ENCODE results near the gene FBXW10B. TPM values are rescaled to one million over a fixed set of nuclear protein-coding genes. Genes with fewer than 3 reads are reported as not detected.
"Not testable (repeated sequence)": the region's sequence is repeated elsewhere in the genome, so short reads cannot be mapped to it uniquely, and the experiment has no call there.

Gene FBXW10B
- total RNA-seq, 1 experiment from 2014 or later, result 4.8 TPM

GRCh38 chr17:15630930-15631453 lies 11.5 kb upstream of the FBXW10B start:
- not testable (repeated sequence) for DNase-seq (ENCODE audit: low spot score)

- not testable (repeated sequence) for DNase-seq (ENCODE audit: low spot score)
Observed at GRCh38 chr17:15629991-15630390, 10.5 kb upstream of the FBXW10B start.

GRCh38 chr17:15623661-15624209 lies 4.2 kb upstream of the FBXW10B start:
- DNase-seq (ENCODE audit: low spot score), result not testable (repeated sequence)

- not testable (repeated sequence) for DNase-seq (ENCODE audit: low spot score)
Observed at GRCh38 chr17:15623255-15623654, 3.8 kb upstream of the FBXW10B start.

GRCh38 chr17:15622124-15622523 lies 2.6 kb upstream of the FBXW10B start:
- not testable (repeated sequence) for DNase-seq (ENCODE audit: low spot score)

- DNase-seq (ENCODE audit: low spot score), result not testable (repeated sequence)
Observed at GRCh38 chr17:15616828-15617227, 2.7 kb downstream of the FBXW10B start.

GRCh38 chr17:15615850-15616249 lies 3.7 kb downstream of the FBXW10B start:
- not testable (repeated sequence) for DNase-seq (ENCODE audit: low spot score)

GRCh38 chr17:15613111-15613510 lies 6.4 kb downstream of the FBXW10B start:
- not testable (repeated sequence) for DNase-seq (ENCODE audit: low spot score)

- not testable (repeated sequence) for DNase-seq (ENCODE audit: low spot score)
Observed at GRCh38 chr17:15592960-15593359, 26.5 kb downstream of the FBXW10B start.

- not testable (repeated sequence) for DNase-seq (ENCODE audit: low spot score)
Observed at GRCh38 chr17:15591986-15592385, 27.5 kb downstream of the FBXW10B start.

- not testable (repeated sequence) for DNase-seq (ENCODE audit: low spot score)
Observed at GRCh38 chr17:15590844-15591243, 28.7 kb downstream of the FBXW10B start.

- DNase-seq (ENCODE audit: low spot score), result not testable (repeated sequence)
Observed at GRCh38 chr17:15589544-15590536, 29.7 kb downstream of the FBXW10B start.

- DNase-seq (ENCODE audit: low spot score), result not testable (repeated sequence)
Observed at GRCh38 chr17:15588017-15588416, 31.5 kb downstream of the FBXW10B start.

- DNase-seq (ENCODE audit: low spot score), result not testable (repeated sequence)
Observed at GRCh38 chr17:15583313-15583712, 36.2 kb downstream of the FBXW10B start.

GRCh38 chr17:15581462-15581861 lies 38.0 kb downstream of the FBXW10B start:
- not testable (repeated sequence) for DNase-seq (ENCODE audit: low spot score)

- not testable (repeated sequence) for DNase-seq (ENCODE audit: low spot score)
Observed at GRCh38 chr17:15576848-15577247, 42.7 kb downstream of the FBXW10B start.

GRCh38 chr17:15574660-15575059 lies 44.8 kb downstream of the FBXW10B start:
- not testable (repeated sequence) for DNase-seq (ENCODE audit: low spot score)

- DNase-seq (ENCODE audit: low spot score), result not testable (repeated sequence)
Observed at GRCh38 chr17:15573870-15574269, 45.6 kb downstream of the FBXW10B start.

Data from A172 (cell line).